Hematopoietic multipotent progenitor cell treated with erythropoietin and hydrocortisone succinate and interleukin-3 and kit ligand, for 4 days (in vitro differentiated cells): ENCODE measurements around the gene CCDC167.
A peak's percentile ranks its signal among the peaks of the same experiment; 100 is the strongest.

Experiments used
- DNase-seq: peaks from one replicate; pipeline ENCODE4 v3.0.0-alpha.2; 2015

The CCDC167 gene

DNA sequence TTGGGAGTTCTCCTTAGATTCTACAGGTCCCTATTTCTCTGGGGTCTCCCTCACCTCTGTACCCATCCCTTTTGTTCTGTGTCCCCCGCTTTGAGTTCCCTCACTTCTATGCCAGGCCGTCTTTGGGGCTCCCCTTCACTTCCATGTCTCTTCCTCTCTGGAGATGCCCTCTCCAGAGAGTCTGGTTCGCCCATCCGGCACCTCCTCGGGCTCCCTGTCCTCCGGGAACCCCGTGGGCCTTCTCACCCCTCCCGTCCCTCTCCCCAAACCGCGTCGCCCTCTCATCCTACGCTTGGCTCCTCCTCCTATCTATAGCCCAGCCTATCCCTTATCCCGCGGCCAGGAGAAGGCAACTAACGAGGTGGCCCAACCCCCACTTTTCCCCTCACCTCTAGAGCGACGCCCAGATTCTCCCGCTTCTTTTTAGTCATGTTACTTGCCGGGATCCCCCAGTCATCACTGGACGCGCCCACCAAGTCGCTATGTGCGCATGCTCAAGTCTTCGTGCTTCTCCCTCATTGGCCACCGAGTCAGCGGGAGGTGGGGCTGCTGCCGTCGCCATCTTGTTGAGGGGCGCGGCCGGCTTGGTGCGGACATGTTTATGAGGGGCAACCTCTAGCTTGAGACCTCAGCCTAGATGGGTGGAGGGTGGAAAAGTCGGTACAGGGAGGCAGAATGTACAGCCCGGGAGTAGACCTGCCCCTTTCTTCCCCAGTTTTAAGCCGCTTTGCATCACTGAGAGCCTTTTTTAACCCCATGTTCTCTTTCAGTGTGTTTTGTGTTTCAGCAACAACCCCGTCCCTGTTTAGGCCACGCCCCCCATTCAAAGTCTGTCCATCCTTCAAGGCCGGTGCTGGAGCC is at the start of gene CCDC167:
CCDC167 (minus strand) TSS at position 461 of the 861 bp plus-strand sequence; CDS start at position 431, 30 bp downstream.
- DNase-seq = peak; percentile 99

DNA sequence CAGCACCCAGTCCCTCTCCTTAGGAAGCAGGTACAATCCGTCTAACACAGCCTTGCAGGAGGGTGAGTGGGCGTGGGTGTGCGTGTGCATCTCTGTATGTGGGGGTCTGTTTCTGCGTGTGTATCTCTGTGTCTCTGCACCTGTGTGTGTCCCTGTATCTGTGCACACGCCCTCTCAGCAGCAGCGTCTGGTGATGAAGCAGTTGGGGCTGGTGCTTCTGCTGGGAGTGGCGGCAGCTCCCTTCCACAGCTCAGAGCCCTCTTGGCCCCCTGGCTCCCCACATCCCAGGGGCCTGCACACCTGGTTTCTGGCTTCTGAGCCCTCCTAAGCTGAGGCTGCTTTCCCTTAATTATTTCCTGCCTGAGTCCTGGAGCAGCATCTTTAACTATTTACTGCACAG is 49.5 kb upstream of the CCDC167 start:
- DNase-seq = no peak

DNA sequence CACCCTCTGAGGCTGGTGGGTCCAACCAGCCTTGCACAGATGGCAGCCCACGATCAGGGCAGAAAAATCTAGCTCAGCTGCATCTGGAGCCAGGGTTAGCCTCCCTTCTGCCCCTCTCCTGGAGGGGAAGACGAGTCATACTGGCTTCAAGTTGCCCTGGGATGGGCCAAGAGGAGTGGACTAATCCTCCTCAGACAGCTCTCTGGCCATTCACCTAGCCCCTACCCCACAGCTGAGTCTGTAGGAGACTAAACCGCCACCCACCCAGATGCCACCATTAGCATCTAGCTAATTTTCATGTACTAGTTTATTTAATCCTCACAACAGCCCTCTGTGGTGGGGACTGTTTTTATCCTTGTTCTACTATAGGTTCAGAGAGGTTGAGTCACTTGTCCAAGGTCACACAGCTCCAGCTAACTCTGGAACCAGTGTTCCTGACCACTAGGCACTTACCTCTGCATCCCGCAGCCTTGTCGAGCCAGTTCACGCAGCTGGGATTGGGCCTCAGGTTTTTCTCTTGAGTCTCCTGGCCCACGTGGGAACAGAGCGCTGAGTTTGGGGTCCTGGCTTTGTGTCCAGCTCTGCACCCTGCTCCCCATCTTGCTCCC is 48.5 kb upstream of the CCDC167 start:
- DNase-seq = no peak

DNA sequence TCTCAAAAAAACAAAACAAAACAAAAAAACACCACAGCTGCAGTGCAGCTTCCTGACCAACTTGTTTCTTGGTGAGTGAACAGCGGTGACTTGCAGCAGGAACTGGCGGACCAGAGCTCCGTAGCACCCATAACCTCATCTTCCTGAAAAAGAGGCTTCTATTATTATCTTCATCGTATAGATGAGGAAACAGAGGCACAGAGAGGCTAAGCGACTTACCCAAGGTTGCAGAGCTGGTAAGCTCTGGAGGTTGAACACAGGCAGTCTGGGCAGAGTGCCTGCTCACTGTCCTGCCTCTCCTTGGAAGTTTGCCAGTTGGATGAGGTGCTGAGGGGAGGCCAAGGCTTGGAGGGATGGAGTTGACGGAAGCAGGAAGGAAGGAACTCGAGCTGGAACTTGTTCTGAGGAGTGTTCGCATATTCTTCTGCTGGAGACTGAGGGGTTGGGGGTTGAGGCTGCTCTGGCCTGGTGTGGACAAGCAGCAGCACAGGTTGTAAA is 47.9 kb upstream of the CCDC167 start:
- DNase-seq = no peak

DNA sequence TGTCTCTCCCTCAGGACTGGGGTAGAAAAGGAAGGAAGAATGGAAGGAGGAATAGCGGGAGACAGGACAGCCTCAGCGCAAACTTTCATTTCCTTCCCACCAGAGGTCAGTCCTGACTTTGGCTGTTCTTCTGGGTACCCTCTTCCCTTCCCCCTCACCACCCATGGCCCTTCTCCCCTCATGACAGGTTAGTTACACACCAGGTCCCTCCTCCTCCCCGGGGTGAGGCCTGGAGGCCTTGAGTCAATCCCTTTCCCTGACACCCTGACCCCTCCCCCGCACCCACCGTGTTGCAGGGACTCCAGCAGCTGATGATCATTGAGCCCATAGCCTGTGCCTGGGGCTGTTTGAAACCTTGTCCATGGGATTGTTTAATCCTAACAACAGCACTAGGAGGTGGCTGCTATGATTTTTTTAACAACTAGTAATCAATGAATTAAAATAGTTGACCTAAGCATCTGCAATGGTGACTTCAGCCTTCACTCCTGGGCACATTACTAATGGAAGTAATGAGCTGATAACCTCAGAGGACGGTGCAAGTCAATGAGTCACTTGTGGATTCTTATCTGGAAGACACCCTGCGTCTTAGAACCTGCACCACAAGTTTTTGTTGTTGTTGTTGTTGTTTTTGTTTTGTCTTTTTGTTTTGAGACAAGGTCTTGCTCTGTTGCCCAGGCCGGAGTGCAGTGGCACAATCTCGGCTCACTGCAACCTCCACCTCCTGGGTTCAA is 46.6 kb upstream of the CCDC167 start:
- no peak for DNase-seq

DNA sequence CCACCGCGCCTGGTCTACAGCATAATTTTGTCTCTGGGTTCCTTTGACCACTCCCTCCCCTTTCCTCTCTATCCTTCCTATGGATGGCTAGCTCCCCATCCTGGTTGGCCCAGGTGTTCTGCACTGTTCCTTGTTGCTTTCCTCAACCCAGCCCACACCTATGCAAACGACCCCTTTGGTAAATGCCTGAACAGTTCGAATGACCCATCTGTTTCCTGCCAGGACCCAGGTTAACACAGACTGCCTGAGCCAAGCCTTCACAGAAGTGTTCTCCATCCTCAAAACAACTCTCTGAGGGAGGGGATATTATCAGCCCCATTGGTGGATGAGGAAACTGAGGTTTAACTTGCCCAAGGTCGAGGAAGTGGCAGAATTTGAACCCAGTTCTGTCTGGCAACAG is 44.8 kb upstream of the CCDC167 start:
- DNase-seq = no peak

DNA sequence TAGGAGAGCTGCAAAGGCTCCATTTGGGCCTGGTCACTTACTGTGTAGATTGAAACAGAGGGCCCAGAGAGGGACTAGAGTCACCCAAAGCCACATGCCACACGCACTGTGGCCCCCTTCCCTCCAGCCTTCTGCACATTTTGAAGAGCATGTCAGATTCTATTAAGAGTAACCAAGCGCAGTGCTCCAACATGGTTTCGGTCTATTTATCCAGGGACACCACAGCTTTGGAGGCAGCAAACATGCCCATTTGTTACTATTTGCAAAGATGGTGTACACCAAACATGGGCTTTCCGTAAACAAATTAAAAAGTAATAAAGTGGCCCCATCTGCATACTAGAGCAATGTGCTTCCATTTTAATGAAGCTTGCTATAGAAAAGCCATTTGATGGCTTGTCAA is 43.7 kb upstream of the CCDC167 start:
- no peak for DNase-seq

DNA sequence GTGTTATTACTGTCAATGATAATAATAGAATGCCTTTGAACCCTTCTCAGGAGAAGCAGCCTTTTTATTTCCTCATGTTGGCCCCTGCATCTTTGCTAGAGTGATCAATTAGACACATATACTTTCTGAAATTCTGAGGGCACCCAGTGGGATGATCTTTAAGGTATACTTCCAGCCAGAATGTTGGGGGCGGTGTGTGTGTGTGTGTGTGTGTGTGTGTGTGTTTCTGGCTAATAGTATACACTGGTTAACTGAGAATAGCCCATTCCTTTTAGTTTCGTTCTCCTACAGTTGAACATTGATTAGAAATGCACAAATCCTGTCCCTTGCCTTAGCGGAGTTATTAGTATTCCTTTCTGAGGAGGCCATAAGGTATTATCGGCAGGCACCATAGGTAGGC is 41.7 kb upstream of the CCDC167 start:
- no peak for DNase-seq

DNA sequence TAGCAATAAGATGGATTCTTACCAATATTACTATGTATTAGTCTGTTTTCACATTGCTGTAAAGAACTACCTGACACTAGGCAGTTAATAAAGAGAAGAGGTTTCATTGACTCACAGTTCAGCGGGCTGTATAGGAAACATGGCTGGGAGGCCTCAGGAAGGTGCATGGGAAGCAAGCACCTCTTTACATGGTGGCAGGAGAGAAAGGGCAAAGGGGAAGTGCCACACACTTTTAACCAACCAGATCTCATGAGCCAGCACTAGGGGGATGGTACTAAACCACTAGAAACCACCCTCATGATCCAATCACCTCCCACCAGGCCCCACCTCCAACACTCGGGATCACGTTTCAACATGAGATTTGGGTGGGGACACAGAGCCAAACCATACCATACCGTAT is 40.7 kb upstream of the CCDC167 start:
- DNase-seq = no peak

DNA sequence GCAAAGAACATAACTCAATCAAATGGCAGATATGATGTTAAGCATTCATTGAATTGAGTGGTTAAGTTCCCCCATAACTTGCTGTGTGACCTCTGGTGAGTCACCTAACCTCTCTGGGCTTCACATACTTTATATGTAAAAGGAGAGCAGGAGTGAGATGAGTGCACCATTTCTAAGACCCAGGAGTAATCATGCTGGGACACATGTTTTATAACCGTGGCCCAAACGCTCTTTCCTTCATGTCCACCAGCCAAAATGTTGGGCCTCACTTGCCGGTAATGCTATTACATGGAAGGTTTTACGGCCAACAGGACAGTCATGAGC is 40.3 kb upstream of the CCDC167 start:
- DNase-seq = no peak

DNA sequence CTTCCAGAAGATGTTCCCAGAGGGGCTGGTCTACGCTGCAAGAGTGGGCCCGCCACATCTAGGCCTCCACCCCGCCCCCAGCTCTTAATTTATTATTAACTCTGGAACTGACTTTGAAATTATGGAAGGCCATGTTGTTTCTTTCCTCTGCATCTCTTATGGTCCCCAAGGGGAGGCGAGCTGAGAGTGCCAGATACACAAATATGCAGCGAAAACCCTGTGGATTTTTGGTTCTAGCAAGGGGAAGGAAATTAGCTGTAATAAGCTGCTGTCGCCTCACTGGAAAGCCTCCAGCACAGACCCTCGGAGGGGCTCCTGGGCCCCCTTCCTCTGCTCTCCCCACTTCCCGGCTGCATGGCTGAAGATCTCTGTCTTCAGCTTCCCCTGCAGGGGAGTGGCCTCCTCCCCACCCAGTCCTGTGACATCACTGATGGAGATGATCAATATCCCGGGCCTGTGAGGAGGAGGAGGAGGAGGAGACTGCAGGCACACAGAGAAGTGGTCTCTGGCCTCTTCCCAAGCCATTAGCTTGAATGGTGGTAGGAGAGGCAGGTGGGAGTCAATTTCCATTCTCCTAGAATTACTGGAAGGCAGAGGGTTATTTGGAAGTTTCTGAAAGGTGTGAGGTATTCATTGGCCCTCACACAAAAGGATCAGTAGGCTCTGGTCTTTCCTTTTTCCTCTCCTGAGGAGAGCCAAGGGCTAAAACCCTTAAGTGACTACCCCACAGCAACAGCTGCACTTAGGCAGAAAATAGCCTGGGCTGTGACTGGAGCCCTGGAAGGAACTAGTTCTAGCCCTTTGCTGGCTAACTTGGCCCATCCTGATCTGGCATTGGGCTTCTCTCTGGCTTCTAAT is 39.7 kb upstream of the CCDC167 start:
- DNase-seq = no peak

DNA sequence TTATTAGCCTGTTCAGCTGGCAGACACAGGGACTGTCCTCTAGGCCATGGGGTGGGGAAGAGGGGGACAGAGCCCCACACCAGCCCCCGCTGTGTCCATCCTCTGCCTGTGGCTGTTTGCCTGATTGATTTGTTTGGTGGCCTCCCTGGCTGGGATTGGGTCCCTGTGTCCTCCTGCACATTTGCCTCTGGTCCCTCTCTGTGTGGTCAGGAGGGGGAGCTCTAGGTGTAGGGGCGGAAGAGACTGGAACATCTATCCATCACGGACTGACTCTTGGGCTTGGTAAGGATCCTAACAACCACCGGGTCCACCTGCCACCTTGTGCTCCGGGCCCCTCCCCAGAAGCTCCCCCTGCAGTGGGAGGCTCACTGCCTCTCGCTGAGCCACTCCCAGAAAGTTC is 38.4 kb upstream of the CCDC167 start:
- peak; percentile 31 for DNase-seq

DNA sequence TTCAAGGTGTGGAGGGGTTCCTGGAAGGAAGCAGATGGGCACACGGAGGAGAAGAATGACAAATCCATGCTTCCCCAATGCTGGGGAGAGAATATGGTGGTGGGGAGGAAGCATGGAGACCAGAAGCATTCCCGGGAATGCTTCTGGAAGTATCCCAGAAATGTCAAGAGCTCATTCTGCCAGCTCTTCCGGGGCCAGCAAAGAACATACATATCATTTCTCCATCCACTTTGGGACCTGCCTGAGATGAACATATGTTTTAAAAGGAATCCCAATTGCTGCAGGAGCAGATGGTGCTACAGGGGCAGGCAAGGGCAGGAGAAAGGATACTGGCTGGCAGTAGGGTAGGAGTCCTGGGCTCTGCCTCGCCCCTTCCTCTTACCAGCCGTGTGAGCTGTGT is 37.9 kb upstream of the CCDC167 start:
- no peak for DNase-seq

DNA sequence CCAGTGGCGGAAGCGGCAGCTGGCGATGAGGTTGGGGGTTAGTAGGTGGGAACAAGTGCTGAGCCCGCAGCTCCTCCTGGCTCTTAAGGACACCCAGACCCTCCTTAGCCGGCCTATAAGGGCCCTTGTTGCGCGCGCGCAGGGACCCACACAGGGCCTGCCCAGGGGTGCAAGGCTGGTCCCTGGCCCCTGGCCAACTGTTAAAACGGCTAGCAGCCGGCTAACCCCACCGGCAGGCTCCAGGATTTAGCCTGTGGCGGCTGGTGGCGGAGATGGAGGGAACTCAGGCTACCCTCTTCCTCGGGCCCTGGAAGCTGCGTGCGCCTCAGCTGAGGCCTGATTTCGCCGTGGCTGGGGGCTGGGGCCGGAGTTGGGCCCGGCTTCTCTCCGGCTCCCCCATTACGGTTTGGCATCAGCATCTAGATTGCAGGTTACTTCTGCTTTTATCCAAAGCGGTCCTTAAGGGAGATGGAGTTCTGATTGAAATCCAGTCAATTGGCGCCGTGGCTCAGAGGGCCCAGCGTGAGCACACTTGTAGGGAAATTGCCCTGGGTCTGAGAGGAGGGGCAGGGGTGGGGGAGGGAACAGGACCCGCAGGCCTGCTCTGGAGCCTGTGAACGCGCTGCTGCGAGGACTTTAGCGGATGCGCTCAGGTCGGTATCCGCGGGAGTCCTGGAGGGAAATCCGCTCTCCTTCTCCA is 36.9 kb upstream of the CCDC167 start:
- peak; percentile 27 for DNase-seq

DNA sequence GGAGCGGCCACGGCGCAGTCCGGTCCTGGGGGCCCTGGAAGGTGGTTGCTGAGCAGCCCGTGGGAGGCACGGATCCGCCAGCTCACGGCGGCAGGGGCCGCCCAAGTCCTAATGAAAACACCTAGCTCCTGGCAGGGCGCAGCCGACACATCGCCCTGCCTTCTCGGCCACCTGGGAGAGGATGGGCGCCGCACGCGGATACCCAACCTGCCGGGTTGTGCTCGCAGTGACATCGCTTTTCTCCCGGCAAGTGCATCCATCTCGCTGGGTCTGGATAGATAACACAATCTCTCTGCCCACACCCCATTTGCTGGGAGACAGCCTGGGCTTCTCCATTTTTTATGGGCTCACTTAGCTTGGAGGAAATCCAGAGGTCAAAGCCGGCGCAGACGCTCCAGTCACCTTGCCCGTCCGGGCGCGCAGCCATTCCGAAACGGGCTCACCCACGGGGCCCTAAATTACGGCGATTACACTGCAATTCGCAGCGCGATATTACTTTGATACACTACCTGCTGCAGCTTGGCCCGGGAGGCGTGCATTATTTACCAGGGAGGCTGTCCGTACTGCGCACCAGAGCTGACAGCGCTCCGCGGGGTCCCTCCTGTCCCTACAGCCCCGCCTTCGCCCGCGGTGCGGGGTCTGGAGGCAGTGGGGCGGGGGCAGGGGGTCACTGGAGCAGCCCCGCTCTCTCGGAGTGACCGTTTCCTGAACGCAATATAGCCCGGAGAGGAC is 36.2 kb upstream of the CCDC167 start:
- DNase-seq = peak; percentile 53

DNA sequence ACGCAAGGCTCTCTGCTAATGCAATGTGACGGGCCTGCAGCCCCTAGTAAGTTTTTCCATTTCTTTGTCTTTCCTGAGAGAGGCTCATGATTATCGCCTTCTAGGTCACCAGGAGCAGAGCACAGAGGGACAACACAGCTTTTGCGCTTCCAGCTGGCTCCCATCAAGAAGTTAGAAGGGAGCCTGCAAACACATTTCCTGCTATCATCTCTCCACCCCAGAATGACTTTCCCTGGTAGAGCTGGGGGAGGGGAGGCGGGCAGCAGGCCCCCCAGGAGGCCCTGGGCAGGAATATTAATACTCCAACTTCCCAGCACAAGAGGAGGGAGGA is 35.7 kb upstream of the CCDC167 start:
- DNase-seq = no peak

DNA sequence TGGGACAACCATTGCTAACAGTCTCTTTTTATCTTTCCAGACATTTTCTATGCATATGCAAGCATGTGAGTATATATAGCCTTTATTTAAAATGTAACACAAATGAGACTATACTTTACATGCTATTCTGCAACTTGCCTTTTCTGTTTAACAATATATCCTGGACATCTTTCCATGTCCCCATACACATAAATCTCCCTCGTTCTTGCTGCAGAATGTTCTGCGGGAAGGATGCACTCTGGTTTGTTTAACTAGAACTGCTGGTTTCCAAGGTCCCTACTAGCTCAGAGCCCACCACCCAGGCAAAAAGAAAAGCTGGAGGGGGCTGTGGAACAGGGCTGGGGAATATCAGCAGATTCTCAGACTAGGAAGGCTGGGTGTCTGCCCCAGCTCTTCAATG is 35.2 kb upstream of the CCDC167 start:
- no peak for DNase-seq

DNA sequence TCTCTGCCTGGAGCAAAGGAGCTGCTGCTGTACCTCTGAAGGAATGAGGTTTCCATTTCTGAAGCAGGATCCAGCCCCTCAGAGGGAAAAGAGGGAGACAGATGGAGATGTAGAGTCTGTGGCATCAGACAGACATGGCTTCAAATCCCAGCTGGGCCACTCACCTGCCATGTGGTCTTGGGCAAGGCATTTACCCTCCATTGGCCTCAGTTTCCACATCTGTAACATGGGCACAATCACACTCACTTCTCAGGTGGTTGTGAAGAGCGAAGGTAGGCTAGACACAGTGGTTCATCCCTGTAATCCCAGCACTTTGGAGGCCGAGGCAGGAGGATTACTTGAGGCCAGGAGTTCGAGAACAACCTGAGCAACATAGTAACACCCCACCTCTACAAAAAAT is 32.4 kb upstream of the CCDC167 start:
- no peak for DNase-seq

DNA sequence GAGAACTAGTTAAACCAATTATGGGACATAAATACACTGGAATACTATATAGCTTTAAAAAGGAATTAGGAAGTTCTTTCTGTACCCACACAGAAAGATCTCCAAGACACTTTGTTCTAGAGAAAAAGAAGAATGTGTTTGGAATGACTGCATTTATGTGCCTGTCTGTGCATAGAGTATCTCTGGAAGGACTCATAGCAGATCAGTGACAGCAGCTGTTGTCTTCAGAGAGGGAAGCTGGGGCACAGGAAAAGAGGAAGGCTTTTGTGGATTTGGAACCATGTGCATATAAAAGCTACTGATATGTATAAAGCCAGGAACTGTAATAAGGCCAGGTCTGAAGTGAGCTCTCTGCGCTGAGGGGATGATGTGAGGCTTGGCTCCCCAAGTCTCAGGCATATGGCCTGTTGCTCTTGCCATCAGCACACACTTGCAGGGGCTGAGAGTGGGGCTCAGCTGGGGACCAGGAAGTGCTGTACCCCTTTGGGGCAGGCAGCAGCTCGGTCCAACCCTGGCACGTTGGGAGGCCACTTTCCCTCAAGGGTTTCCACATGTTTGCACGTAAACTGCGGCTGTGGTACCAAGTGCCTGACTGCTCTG is 31.8 kb upstream of the CCDC167 start:
- no peak for DNase-seq

DNA sequence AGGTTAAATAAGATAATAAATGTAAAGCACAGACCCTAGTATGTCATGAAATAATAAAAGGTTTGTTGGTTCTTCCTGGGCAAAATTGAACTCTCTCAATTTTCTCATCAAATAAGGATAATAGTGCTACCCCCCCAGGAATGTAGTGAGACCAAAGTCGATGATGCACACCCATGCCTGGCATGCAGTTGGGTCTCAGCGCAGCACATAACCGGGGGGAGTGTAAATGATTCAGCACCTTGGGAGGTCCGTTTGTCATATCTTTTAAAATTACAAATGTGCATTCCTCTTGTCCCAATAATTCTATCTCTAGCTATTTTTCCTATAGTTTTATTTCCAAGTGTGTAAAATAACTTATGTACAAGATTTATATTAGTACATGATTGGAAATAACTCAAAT is 31.3 kb upstream of the CCDC167 start:
- no peak for DNase-seq

DNA sequence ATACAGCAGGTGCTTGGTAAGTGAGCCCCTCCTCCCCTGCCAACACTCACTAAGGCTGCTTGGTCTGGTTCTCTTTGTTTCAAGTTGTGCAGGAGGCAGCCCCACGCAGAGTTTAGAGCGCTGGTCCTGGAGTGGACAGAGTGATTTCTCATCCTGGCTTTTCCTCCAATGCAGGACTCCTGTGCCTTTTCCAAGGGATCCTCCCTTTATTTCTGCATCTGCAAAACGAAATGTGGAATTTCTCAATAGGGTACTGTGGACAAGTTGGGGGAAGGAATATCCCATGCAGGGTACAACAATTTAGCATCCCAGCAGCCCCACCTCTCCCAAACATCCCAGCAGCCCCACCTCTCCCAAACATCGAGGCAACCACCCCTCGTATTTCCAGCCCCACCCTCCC is 30.6 kb upstream of the CCDC167 start:
- DNase-seq = no peak
